ENCODE measurements around the gene TMEM127.

- no peak for TF ChIP-seq REST (IDR thresholded peaks at IDR 0.05; ENCODE audit: insufficient read depth in 1 of 2, low read depth in 2 of 2, low read length in 2 of 2)
- TF ChIP-seq POLR2AphosphoS5 (IDR thresholded peaks at IDR 0.05; ENCODE audit: low read depth, low read length), result no peak
Measured at GRCh38 chr2:96291751-96292150, 26.0 kb upstream of the TMEM127 start.

Data from PFSK-1 (cell line).